ENCODE results near the gene KCNN2. TPM values are rescaled to one million over a fixed set of nuclear protein-coding genes. Genes with fewer than 3 reads are reported as not detected.

The KCNN2 gene
- not detected for total RNA-seq

- Mint-ChIP-seq H3K4me3 (no peak within 1 kb of the TSS), H3K27me3 (peaks cover 19 to 29% of the 10 kb centered on the region in 2 donors), H3K36me3 (no peaks in the 10 kb centered on the region), H3K4me1 (ENCODE audit: low read depth in 2 of 2) (no peaks in the 10 kb centered on the region), H3K27ac (no peak within 1 kb of the TSS), H3K9me3 (no peaks in the 10 kb centered on the region)
- peak in 1 of 2 donors; percentile 36 for ATAC-seq
- DNase-seq (ENCODE audit: low spot score) = no peak
Observed at GRCh38 chr5:114361724-114362196, at the start of gene KCNN2. KCNN2 (plus strand) TSS chr5:114362070; CDS start chr5:114362140, 70 bp downstream.

- H3K27me3 Mint-ChIP-seq = no peaks in the 10 kb centered on the region
- H3K36me3 Mint-ChIP-seq = no peaks in the 10 kb centered on the region
- DNase-seq (ENCODE audit: low spot score) (no peak), ATAC-seq (no peak)
- H3K27ac Mint-ChIP-seq = no peak overlapping the region
- H3K9me3 Mint-ChIP-seq = no peaks in the 10 kb centered on the region
- no peaks in the 10 kb centered on the region for H3K4me1 Mint-ChIP-seq (ENCODE audit: low read depth in 2 of 2)
- no peak overlapping the region for H3K4me3 Mint-ChIP-seq
Observed at GRCh38 chr5:114312658-114313057, 49.2 kb upstream of the KCNN2 start.

GRCh38 chr5:114314061-114314460 is 47.8 kb upstream of the KCNN2 start:
- Mint-ChIP-seq H3K36me3 (no peaks in the 10 kb centered on the region), H3K9me3 (no peaks in the 10 kb centered on the region), H3K27ac (no peak overlapping the region), H3K27me3 (no peaks in the 10 kb centered on the region), H3K4me1 (ENCODE audit: low read depth in 2 of 2) (no peaks in the 10 kb centered on the region), H3K4me3 (no peak overlapping the region)
- ATAC-seq = no peak
- DNase-seq (ENCODE audit: low spot score) = no peak

GRCh38 chr5:114316167-114316566 is 45.7 kb upstream of the KCNN2 start:
- no peaks in the 10 kb centered on the region for H3K36me3 Mint-ChIP-seq
- ATAC-seq (no peak), DNase-seq (ENCODE audit: low spot score) (no peak)
- H3K27me3 Mint-ChIP-seq = no peaks in the 10 kb centered on the region
- no peak overlapping the region for H3K4me3 Mint-ChIP-seq
- no peaks in the 10 kb centered on the region for H3K9me3 Mint-ChIP-seq
- no peak overlapping the region for H3K27ac Mint-ChIP-seq
- H3K4me1 Mint-ChIP-seq (ENCODE audit: low read depth in 2 of 2) = no peaks in the 10 kb centered on the region

GRCh38 chr5:114317751-114318150 is 44.1 kb upstream of the KCNN2 start:
- no peaks in the 10 kb centered on the region for H3K9me3 Mint-ChIP-seq
- DNase-seq (ENCODE audit: low spot score) (no peak), ATAC-seq (no peak)
- no peaks in the 10 kb centered on the region for H3K27me3 Mint-ChIP-seq
- no peak overlapping the region for H3K27ac Mint-ChIP-seq
- no peak overlapping the region for H3K4me3 Mint-ChIP-seq
- no peaks in the 10 kb centered on the region for H3K4me1 Mint-ChIP-seq (ENCODE audit: low read depth in 2 of 2)
- H3K36me3 Mint-ChIP-seq = no peaks in the 10 kb centered on the region

GRCh38 chr5:114319236-114319635 is 42.6 kb upstream of the KCNN2 start:
- no peak overlapping the region for H3K4me3 Mint-ChIP-seq
- ATAC-seq (no peak), DNase-seq (ENCODE audit: low spot score) (no peak)
- no peaks in the 10 kb centered on the region for H3K27me3 Mint-ChIP-seq
- no peak overlapping the region for H3K27ac Mint-ChIP-seq
- no peaks in the 10 kb centered on the region for H3K36me3 Mint-ChIP-seq
- H3K4me1 Mint-ChIP-seq (ENCODE audit: low read depth in 2 of 2) = no peaks in the 10 kb centered on the region
- H3K9me3 Mint-ChIP-seq = no peaks in the 10 kb centered on the region

GRCh38 chr5:114319821-114320220 is 42.0 kb upstream of the KCNN2 start:
- Mint-ChIP-seq H3K9me3 (peaks cover under 1% of the 10 kb centered on the region), H3K36me3 (no peaks in the 10 kb centered on the region), H3K27me3 (no peaks in the 10 kb centered on the region), H3K4me3 (no peak overlapping the region), H3K27ac (no peak overlapping the region), H3K4me1 (ENCODE audit: low read depth in 2 of 2) (no peaks in the 10 kb centered on the region)
- DNase-seq (ENCODE audit: low spot score) = no peak
- no peak for ATAC-seq

GRCh38 chr5:114324282-114324681 is 37.6 kb upstream of the KCNN2 start:
- Mint-ChIP-seq H3K9me3 (peaks cover 4% of the 10 kb centered on the region), H3K36me3 (no peaks in the 10 kb centered on the region), H3K4me3 (no peak overlapping the region), H3K4me1 (ENCODE audit: low read depth in 2 of 2) (no peaks in the 10 kb centered on the region), H3K27me3 (no peaks in the 10 kb centered on the region), H3K27ac (no peak overlapping the region)
- ATAC-seq (no peak), DNase-seq (ENCODE audit: low spot score) (no peak)

- H3K9me3 Mint-ChIP-seq = peaks cover 4% of the 10 kb centered on the region
- H3K4me1 Mint-ChIP-seq (ENCODE audit: low read depth in 2 of 2) = no peaks in the 10 kb centered on the region
- H3K4me3 Mint-ChIP-seq = no peak overlapping the region
- no peaks in the 10 kb centered on the region for H3K27me3 Mint-ChIP-seq
- ATAC-seq (no peak), DNase-seq (ENCODE audit: low spot score) (no peak)
- no peak overlapping the region for H3K27ac Mint-ChIP-seq
- H3K36me3 Mint-ChIP-seq = no peaks in the 10 kb centered on the region
Observed at GRCh38 chr5:114325541-114325940, 36.3 kb upstream of the KCNN2 start.

- Mint-ChIP-seq H3K4me3 (no peak overlapping the region), H3K9me3 (peaks cover 4% of the 10 kb centered on the region), H3K27me3 (no peaks in the 10 kb centered on the region), H3K36me3 (no peaks in the 10 kb centered on the region), H3K4me1 (ENCODE audit: low read depth in 2 of 2) (no peaks in the 10 kb centered on the region), H3K27ac (no peak overlapping the region)
- ATAC-seq = no peak
- no peak for DNase-seq (ENCODE audit: low spot score)
Observed at GRCh38 chr5:114327474-114327873, 34.4 kb upstream of the KCNN2 start.

GRCh38 chr5:114327987-114328386 is 33.9 kb upstream of the KCNN2 start:
- H3K36me3 Mint-ChIP-seq = no peaks in the 10 kb centered on the region
- no peak overlapping the region for H3K27ac Mint-ChIP-seq
- H3K27me3 Mint-ChIP-seq = no peaks in the 10 kb centered on the region
- no peaks in the 10 kb centered on the region for H3K4me1 Mint-ChIP-seq (ENCODE audit: low read depth in 2 of 2)
- H3K9me3 Mint-ChIP-seq = peaks cover 4% of the 10 kb centered on the region
- no peak overlapping the region for H3K4me3 Mint-ChIP-seq
- ATAC-seq (no peak), DNase-seq (ENCODE audit: low spot score) (no peak)

- Mint-ChIP-seq H3K9me3 (no peaks in the 10 kb centered on the region), H3K27ac (no peak overlapping the region), H3K4me1 (ENCODE audit: low read depth in 2 of 2) (no peaks in the 10 kb centered on the region), H3K27me3 (no peaks in the 10 kb centered on the region), H3K4me3 (no peak overlapping the region), H3K36me3 (no peaks in the 10 kb centered on the region)
- DNase-seq (ENCODE audit: low spot score) (no peak), ATAC-seq (no peak)
Observed at GRCh38 chr5:114330916-114331531, 30.8 kb upstream of the KCNN2 start.

GRCh38 chr5:114332493-114332892 is 29.4 kb upstream of the KCNN2 start:
- Mint-ChIP-seq H3K4me1 (ENCODE audit: low read depth in 2 of 2) (no peaks in the 10 kb centered on the region), H3K27ac (no peak overlapping the region), H3K4me3 (no peak overlapping the region), H3K36me3 (no peaks in the 10 kb centered on the region), H3K27me3 (no peaks in the 10 kb centered on the region), H3K9me3 (peaks cover 4% of the 10 kb centered on the region)
- ATAC-seq (no peak), DNase-seq (ENCODE audit: low spot score) (no peak)

GRCh38 chr5:114332925-114333324 is 28.9 kb upstream of the KCNN2 start:
- no peak overlapping the region for H3K27ac Mint-ChIP-seq
- ATAC-seq = no peak

GRCh38 chr5:114335391-114335790 is 26.5 kb upstream of the KCNN2 start:
- DNase-seq (ENCODE audit: low spot score) (no peak), ATAC-seq (no peak)
- Mint-ChIP-seq H3K4me3 (no peak overlapping the region), H3K9me3 (peaks cover 7% of the 10 kb centered on the region), H3K27me3 (no peaks in the 10 kb centered on the region), H3K4me1 (ENCODE audit: low read depth in 2 of 2) (no peaks in the 10 kb centered on the region), H3K36me3 (no peaks in the 10 kb centered on the region), H3K27ac (no peak overlapping the region)

More at GRCh38 chr5:114332925-114333324, 28.9 kb upstream of the KCNN2 start:
- DNase-seq (ENCODE audit: low spot score) = no peak
- no peaks in the 10 kb centered on the region for H3K4me1 Mint-ChIP-seq (ENCODE audit: low read depth in 2 of 2)
- peaks cover 4% of the 10 kb centered on the region for H3K9me3 Mint-ChIP-seq
- no peak overlapping the region for H3K4me3 Mint-ChIP-seq
- no peaks in the 10 kb centered on the region for H3K27me3 Mint-ChIP-seq
- no peaks in the 10 kb centered on the region for H3K36me3 Mint-ChIP-seq

Data from natural killer cell treated with Interleukin-12 subunit alpha and Interleukin-12 subunit beta and Interleukin-15 and Interleukin-18, amount 100 ng/mL, for 72 hours (primary cell).